Measurements from ENCODE around the gene DDIT4.
A peak's percentile ranks its signal among the peaks of the same experiment; 100 is the strongest.

GRCh38 chr10:72297805-72298591 lies 24.3 kb downstream of the DDIT4 start:
- TF ChIP-seq CTCF (IDR thresholded peaks at IDR 0.05) (no peak), POLR2AphosphoS5 (IDR thresholded peaks at IDR 0.05; ENCODE audit: low read depth, low read length) (0 out of 2 replicates have a peak, but pooled peaks have one; percentile 17), REST (IDR thresholded peaks at IDR 0.05; ENCODE audit: insufficient read depth in 1 of 2, low read depth in 2 of 2, low read length in 1 of 2) (no peak)
